GM23248 (cell line): Measurements from ENCODE around the gene AKR7A2.
"Not testable (repeated sequence)": the region's sequence is repeated elsewhere in the genome, so short reads cannot be mapped to it uniquely, and the experiment has no call there.

Experiments used
- EZH2 ChIP-seq: fragments of 200-600 bp; sonication (generic); IDR thresholded peaks from 2 replicates; pipeline ENCODE4 v1.6.1; 2018; ENCODE audit warnings: antibody characterized with exemption, mild to moderate bottlenecking; ENCODE audit not compliant: insufficient read depth, poor library complexity, severe bottlenecking
- EZH2phosphoT487 ChIP-seq: fragments of 200-600 bp; sonication (generic); IDR thresholded peaks from 2 replicates; pipeline ENCODE4 v1.6.1; 2018; ENCODE audit warnings: antibody characterized with exemption, moderate library complexity, mild to moderate bottlenecking, low read depth; ENCODE audit not compliant: insufficient read depth

DNA sequence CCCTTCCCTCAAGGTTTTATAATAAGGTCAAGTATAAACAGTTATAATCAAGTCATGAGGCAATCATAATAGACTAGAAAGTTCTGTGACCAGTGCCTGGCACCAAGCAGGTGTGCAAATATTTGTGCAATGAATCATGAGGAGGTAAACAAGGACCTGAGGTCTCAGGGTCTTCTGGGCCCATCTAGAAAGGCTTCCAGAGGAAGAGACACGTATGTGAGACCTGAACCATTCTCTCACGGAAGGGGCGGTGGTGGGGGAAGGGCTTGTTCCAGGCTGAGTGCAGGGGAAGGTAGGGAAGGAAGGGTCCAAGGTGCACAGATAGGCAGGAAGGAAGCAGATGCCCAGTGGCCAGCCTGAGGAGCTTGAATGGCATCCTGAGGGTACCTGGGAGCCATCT, 26.6 kb downstream of the AKR7A2 start:
- TF ChIP-seq EZH2, EZH2phosphoT487: not testable (repeated sequence)
